ENCODE results near the gene DNAJB12. TPM values are rescaled to one million over a fixed set of nuclear protein-coding genes. Genes with fewer than 3 reads are reported as not detected.
"Not testable (repeated sequence)": the region's sequence is repeated elsewhere in the genome, so short reads cannot be mapped to it uniquely, and the experiment has no call there.

Gene DNAJB12
- total RNA-seq, 1 donor from 2014 or later = 37.7 TPM

GRCh38 chr10:72318418-72319262 is 36.1 kb downstream of the DNAJB12 start:
- DNase-seq (ENCODE audit: low spot score) = no peak

GRCh38 chr10:72316748-72317435 is 37.8 kb downstream of the DNAJB12 start:
- no peak for DNase-seq (ENCODE audit: low spot score)

- DNase-seq (ENCODE audit: low spot score) = no peak
Observed at GRCh38 chr10:72316386-72316700, 38.4 kb downstream of the DNAJB12 start.

- no peak for DNase-seq (ENCODE audit: low spot score)
Observed at GRCh38 chr10:72315611-72316385, 38.9 kb downstream of the DNAJB12 start.

DNA sequence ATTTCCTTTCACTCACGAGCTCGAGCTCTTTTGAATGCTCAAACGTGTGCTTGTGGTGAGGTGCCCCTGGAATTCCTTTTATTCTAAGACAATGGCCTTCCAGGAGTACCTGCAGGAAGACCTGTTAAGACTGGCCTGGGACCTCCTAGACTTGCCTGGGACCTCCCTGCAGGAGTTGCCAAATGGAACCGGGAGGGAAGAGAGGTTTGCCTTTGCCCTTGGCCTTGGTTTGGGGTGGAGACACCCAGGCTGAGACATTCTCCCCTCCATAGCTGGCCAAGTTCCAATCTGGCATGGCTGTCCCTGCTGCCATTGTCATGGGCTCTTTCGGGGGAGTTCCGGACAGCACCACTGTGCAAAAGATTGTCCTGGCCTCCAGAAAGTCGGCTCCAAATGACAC is 39.7 kb downstream of the DNAJB12 start:
- DNase-seq (ENCODE audit: low spot score) = no peak

GRCh38 chr10:72314263-72314662 is 40.5 kb downstream of the DNAJB12 start:
- no peak for DNase-seq (ENCODE audit: low spot score)

DNA sequence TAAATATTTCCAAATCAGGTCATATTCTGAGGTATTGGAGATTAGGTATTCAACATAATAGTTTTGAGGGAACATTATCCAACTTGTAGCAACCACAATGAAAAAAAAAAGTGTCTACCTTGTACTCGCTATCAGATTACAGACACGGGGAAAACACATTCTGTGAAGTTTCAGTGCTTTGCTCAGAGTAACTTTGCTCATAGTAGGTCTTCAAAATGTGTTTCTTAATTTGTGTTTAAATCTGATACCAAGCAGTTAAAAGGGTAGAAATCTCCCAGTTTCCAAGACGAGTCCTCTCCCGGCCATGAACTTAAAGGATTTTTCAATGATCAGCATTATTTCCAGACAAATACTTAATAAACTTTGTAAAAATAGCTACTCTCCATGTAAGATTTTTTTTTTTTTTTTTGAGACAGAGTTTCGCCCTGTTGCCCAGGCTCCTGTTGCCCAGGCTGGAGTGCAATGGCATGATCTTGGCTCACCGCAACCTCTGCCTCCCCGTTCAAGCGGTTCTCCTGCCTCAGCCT is 41.8 kb downstream of the DNAJB12 start:
- DNase-seq (ENCODE audit: low spot score) = no peak

- DNase-seq (ENCODE audit: low spot score) = no peak
Observed at GRCh38 chr10:72311667-72312066, 43.1 kb downstream of the DNAJB12 start.

DNA sequence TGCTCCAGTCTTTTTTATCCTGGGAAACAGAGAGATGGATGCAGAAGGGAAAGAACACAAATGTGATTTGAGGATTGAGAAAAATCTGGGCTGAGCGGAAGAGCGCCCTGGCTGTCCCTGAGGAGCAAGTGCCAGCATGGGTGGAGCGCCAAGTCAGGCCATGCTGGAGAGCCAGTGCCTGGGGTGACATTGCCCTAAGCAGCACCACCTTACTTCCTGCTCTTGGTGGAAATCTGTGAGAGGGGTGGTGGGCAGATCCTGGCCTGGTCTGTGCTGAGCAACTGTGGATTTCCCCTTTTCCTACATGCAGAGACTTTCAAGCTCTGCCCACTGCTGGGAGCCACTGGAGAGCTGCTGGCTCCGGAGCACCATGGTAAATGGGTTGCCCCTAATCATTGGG is 44.1 kb downstream of the DNAJB12 start:
- DNase-seq (ENCODE audit: low spot score) = no peak

- no peak for DNase-seq (ENCODE audit: low spot score)
Observed at GRCh38 chr10:72310241-72310633, 44.5 kb downstream of the DNAJB12 start.

DNA sequence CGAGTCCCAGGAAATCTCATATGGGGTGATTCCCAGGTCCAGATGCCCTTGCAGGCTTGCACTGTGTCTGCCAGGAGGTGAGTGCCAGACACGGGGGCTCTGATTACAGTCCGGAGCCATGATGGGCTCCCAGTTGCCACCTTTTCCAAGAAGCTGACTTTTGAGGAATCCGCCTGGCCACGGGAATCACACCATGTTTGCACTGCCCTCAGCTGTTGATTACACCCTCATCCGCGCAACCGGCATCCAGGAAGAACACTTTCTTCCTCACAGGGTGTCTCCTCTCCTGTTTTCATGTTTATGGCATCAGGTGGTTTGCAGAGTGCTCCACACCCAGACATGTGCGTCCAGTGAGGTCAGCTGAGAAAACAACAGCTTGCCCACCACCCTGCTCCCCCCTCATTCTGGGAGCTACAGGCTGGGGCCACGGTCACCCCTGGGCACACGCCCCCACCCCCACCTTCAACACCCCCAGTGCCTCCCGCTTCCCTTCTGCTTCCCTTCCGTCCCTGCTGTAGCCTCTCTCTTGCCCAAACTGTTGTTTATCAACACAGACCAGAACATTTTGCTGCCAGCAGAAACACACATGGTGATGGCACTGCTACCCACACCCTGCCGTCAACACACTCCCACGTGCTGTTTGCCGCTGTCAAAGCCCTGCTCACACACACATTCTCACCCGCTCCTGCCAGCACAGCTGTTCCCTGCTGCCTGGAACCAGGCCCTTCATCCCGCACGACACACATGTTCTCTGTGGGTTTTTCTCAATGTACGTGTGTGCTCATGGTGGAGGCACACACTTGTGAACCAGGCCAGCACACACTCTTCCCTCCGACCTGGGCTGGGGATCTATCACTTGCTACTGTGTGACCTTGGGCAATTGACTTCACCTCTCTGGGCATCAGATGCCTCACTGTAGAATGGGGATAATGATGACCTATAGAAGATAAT is 45.2 kb downstream of the DNAJB12 start:
- no peak for DNase-seq (ENCODE audit: low spot score)

- DNase-seq (ENCODE audit: low spot score) = no peak
Observed at GRCh38 chr10:72308320-72308987, 46.3 kb downstream of the DNAJB12 start.

- not testable (repeated sequence) for DNase-seq (ENCODE audit: low spot score)
Observed at GRCh38 chr10:72307711-72308110, 47.0 kb downstream of the DNAJB12 start.

- no peak for DNase-seq (ENCODE audit: low spot score)
Observed at GRCh38 chr10:72306215-72306760, 48.4 kb downstream of the DNAJB12 start.

- no peak for DNase-seq (ENCODE audit: low spot score)
Observed at GRCh38 chr10:72303424-72304128, 51.1 kb downstream of the DNAJB12 start.

- DNase-seq (ENCODE audit: low spot score) = no peak
Observed at GRCh38 chr10:72298592-72299519, 55.9 kb downstream of the DNAJB12 start.

GRCh38 chr10:72297805-72298591 is 56.7 kb downstream of the DNAJB12 start:
- peak; percentile 99 for DNase-seq (ENCODE audit: low spot score)
